Caco-2 (cell line): ENCODE measurements around the gene F12. TPM values are rescaled to one million over a fixed set of nuclear protein-coding genes. Genes with fewer than 3 reads are reported as not detected.

ENCODE experiments used
- BruUV-seq: library from RNA; stranded (reverse); fragments of 400-500 nt; replicated peaks from 2 replicates; lab custom pipeline; 2021; lab: Mats Ljungman, UMichigan
- CTCF ChIA-PET: fragments of 300-600 bp; sonication (Branson Sonifier 250); formaldehyde crosslinking; loops from one replicate; lab custom pipeline; 2022; ENCODE audit warnings: antibody characterized with exemption; lab: Charles Lee
- POLR2A ChIA-PET: fragments of 300-600 bp; sonication (Branson Sonifier 250); formaldehyde crosslinking; loops from one replicate; lab custom pipeline; 2022; ENCODE audit warnings: antibody characterized with exemption; lab: Charles Lee
- DNase-seq, 2 experiments: peaks; one replicate each; pipeline versions ENCODE4 v3.0.0 to v3.0.0-alpha.2; 2020 to 2022
- H3K27me3 ChIP-seq: replicated peaks from 2 replicates; pipeline ENCODE4 v1.6.0; 2011; ENCODE audit warnings: low read length; ENCODE audit not compliant: control insufficient read depth, insufficient read depth
- H3K36me3 ChIP-seq: 2 replicates; pipeline ENCODE4 v1.5.1; 2011; ENCODE audit warnings: low read length; ENCODE audit not compliant: control insufficient read depth, insufficient read depth
- H3K4me1 ChIP-seq: fragments of 250-450 bp; sonication (Bioruptor Pico); 2 replicates; pipeline ENCODE4 v1.5.1; 2020; ENCODE audit warnings: mild to moderate bottlenecking
- H3K4me3 ChIP-seq: 2 replicates; pipeline ENCODE4 v1.5.1; 2011; ENCODE audit warnings: low read depth, mild to moderate bottlenecking, control low read depth, low read length
- H3K9me3 ChIP-seq: fragments of 250-450 bp; sonication (Bioruptor Pico); 2 replicates; pipeline ENCODE4 v1.5.1; 2020; ENCODE audit warnings: mild to moderate bottlenecking, moderate library complexity
- H3K27ac Mint-ChIP-seq: one replicate; pipeline ENCODE4 v1.8.0; 2022; ENCODE audit warnings: mixed read lengths; ENCODE audit not compliant: unreplicated experiment
- H3K27me3 Mint-ChIP-seq: one replicate; pipeline ENCODE4 v1.8.0; 2022; ENCODE audit warnings: mixed read lengths; ENCODE audit not compliant: insufficient read depth, unreplicated experiment
- H3K36me3 Mint-ChIP-seq: one replicate; pipeline ENCODE4 v1.8.0; 2022; ENCODE audit warnings: mild to moderate bottlenecking, mixed read lengths; ENCODE audit not compliant: insufficient read depth, unreplicated experiment
- H3K4me1 Mint-ChIP-seq: one replicate; pipeline ENCODE4 v1.8.0; 2022; ENCODE audit warnings: low read depth, mixed read lengths; ENCODE audit not compliant: unreplicated experiment
- H3K4me3 Mint-ChIP-seq: one replicate; pipeline ENCODE4 v1.8.0; 2022; ENCODE audit warnings: mild to moderate bottlenecking, moderate library complexity, mixed read lengths; ENCODE audit not compliant: unreplicated experiment
- H3K9me3 Mint-ChIP-seq: one replicate; pipeline ENCODE4 v1.8.0; 2022; ENCODE audit warnings: mixed read lengths; ENCODE audit not compliant: unreplicated experiment
- CTCF ChIP-seq, 2 experiments: fragments of 200-600 bp in 1 of 2; IDR thresholded peaks; 1 replicate in 1 of 2; 2 replicates in 1 of 2; pipeline versions ENCODE4 v1.5.1 to v1.8.0; 2011 to 2022; ENCODE audit warnings: antibody characterized with exemption in 1 of 2, control low read depth in 1 of 2, inconsistent platforms in 1 of 2, low read depth in 1 of 2, low read length in 1 of 2, mild to moderate bottlenecking in 1 of 2, moderate library complexity in 1 of 2; ENCODE audit not compliant: insufficient read depth in 1 of 2, severe bottlenecking in 1 of 2, unreplicated experiment in 1 of 2
- intact Hi-C: fragments of 100-400 bp; cut with micrococcal nuclease; formaldehyde crosslinking; loops from one replicate; pipeline ENCODE4 v1.10.0; 2022; ENCODE audit not compliant: unreplicated experiment
- total RNA-seq: library from RNA; stranded (reverse); gene quantifications from 2 replicates; pipeline ENCODE4 v1.2.3, GENCODE V29; 2022

F12 gene
- total RNA-seq, 1 experiment from 2014 or later, result 13.3 TPM

- Mint-ChIP-seq H3K9me3 (no peaks in the 10 kb centered on the region), H3K27ac (no peak within 1 kb of the TSS), H3K27me3 (peaks cover under 1% of the 10 kb centered on the region), H3K4me3 (no peak within 1 kb of the TSS), H3K36me3 (peaks cover 6% of the 10 kb centered on the region), H3K4me1 (peaks cover 6% of the 10 kb centered on the region)
- ChIA-PET CTCF (interaction anchor here (0.7 to 5.1 kb wide), 2 partner anchors 10 to 26 kb away, joined by 3 to 148 read pairs; no protein-coding TSS in a partner anchor), POLR2A (no interaction called here)
- Histone ChIP-seq H3K36me3 (no peaks in the 10 kb centered on the region), H3K4me3 (no peak within 1 kb of the TSS), H3K27me3 (no peaks in the 10 kb centered on the region), H3K9me3 (no peaks in the 10 kb centered on the region), H3K4me1 (peaks cover 6% of the 10 kb centered on the region)
- no peak for DNase-seq
- intact Hi-C loops, result no loop called here
- no TSS peak for BruUV-seq
- TF ChIP-seq CTCF (IDR thresholded peaks at IDR 0.05; ENCODE audit: insufficient read depth in 1 of 2, low read depth in 1 of 2, low read length in 1 of 2, severe bottlenecking in 1 of 2, unreplicated experiment in 1 of 2), result no peak
These were observed 9.1 kb downstream of the F12 start, which contains the start of gene PFN3 for GRCh38 chr5:177399997-177400868. Gene PFN3, minus strand, starts transcription at chr5:177400661. Its CDS starts 85 bp downstream, at chr5:177400576.

- Mint-ChIP-seq H3K36me3 (peaks cover 6% of the 10 kb centered on the region), H3K4me1 (peaks cover 6% of the 10 kb centered on the region), H3K27ac (no peak overlapping the region), H3K27me3 (peaks cover 3% of the 10 kb centered on the region), H3K4me3 (no peak overlapping the region), H3K9me3 (no peaks in the 10 kb centered on the region)
- intact Hi-C loops, result no loop called here
- Histone ChIP-seq H3K27me3 (no peaks in the 10 kb centered on the region), H3K4me3 (no peak overlapping the region), H3K9me3 (no peaks in the 10 kb centered on the region), H3K4me1 (no peaks in the 10 kb centered on the region; the same call in 1 of the 2 replicates), H3K36me3 (no peaks in the 10 kb centered on the region)
- POLR2A ChIA-PET, result no interaction called here
- no peak for TF ChIP-seq CTCF (IDR thresholded peaks at IDR 0.05; ENCODE audit: insufficient read depth in 1 of 2, low read depth in 1 of 2, low read length in 1 of 2, severe bottlenecking in 1 of 2, unreplicated experiment in 1 of 2)
- DNase-seq, result no peak
- CTCF ChIA-PET, result no interaction called here
- BruUV-seq, result no TSS peak
These were observed 11.4 kb downstream of the F12 start for GRCh38 chr5:177397875-177398390.

- no peak for TF ChIP-seq CTCF (IDR thresholded peaks at IDR 0.05; ENCODE audit: insufficient read depth in 1 of 2, low read depth in 1 of 2, low read length in 1 of 2, severe bottlenecking in 1 of 2, unreplicated experiment in 1 of 2)
- intact Hi-C loops, result no loop called here
- BruUV-seq, result no TSS peak
- Mint-ChIP-seq H3K4me1 (peaks cover 6% of the 10 kb centered on the region), H3K27me3 (peaks cover 3% of the 10 kb centered on the region), H3K36me3 (no peaks in the 10 kb centered on the region), H3K27ac (no peak overlapping the region), H3K9me3 (no peaks in the 10 kb centered on the region), H3K4me3 (no peak overlapping the region)
- CTCF ChIA-PET, result interaction anchor here (0.6 kb wide), 1 partner anchor 28 kb away, joined by 3 read pairs; no protein-coding TSS in a partner anchor
- no peak overlapping the region for H3K4me3 ChIP-seq
- no peaks in the 10 kb centered on the region for H3K9me3 ChIP-seq
- no peaks in the 10 kb centered on the region for H3K36me3 ChIP-seq
- DNase-seq, result no peak
- POLR2A ChIA-PET, result interaction anchor here (0.5 kb wide), 1 partner anchor 66 kb away, joined by 3 read pairs; no protein-coding TSS in a partner anchor
- H3K4me1 ChIP-seq, result no peaks in the 10 kb centered on the region
- H3K27me3 ChIP-seq, result no peaks in the 10 kb centered on the region
These were observed 12.6 kb downstream of the F12 start for GRCh38 chr5:177396807-177397206.
